ENCODE data around the gene FCGBP. TPM values are rescaled to one million over a fixed set of nuclear protein-coding genes. Genes with fewer than 3 reads are reported as not detected.

FCGBP gene
- polyA plus RNA-seq, 2 of the 4 experiments (the other 2 are of a cell fraction) = 0.74 to 1.4 TPM

GRCh38 chr19:39937094-39937720 is 2.8 kb upstream of the FCGBP start:
- Histone ChIP-seq H3K4me1 (peaks cover 50% of the 10 kb centered on the region), H3K27ac (peak overlapping the region; percentile 59 to 76), H3K4me2 (peak overlapping the region; percentile 32), H3K4me3 (no peak overlapping the region), H3K9me3 (peaks cover 23% of the 10 kb centered on the region)
- TF ChIP-seq TP53 (CRISPR knock-in tag; IDR thresholded peaks at IDR 0.05) = no peak
- TF ChIP-seq HOXB5 (CRISPR knock-in tag; IDR thresholded peaks at IDR 0.05) = no peak
- 0 out of 2 replicates have a peak, but pooled peaks have one; percentile 13 for TF ChIP-seq ESRRA (IDR thresholded peaks at IDR 0.05; ENCODE audit: borderline replicate concordance, low read length)
- 79% methylated on average over 5 of the region's 5 CpGs for WGBS (ENCODE audit: missing lambda C conversion rate)
- DNase-seq (ENCODE audit: low read depth in 1 of 2, low spot score in 1 of 2) (no peak), FAIRE-seq (peak; percentile 7), ATAC-seq (peak in 1 of 2 experiments; percentile 13; a peak in 1 of 6 replicates)
- POLR2A ChIA-PET = interaction anchor here (0.6 kb wide), 1 partner anchor 328 kb away, joined by 5 read pairs; no protein-coding TSS in a partner anchor
- CTCF ChIA-PET = interaction anchor here (0.9 to 2.5 kb wide), 7 partner anchors 9 to 202 kb away, joined by 3 to 11 read pairs (median 4); partner anchors contain the start of gene PSMC4

- FAIRE-seq = no peak
- Histone ChIP-seq H3K4me3 (no peak overlapping the region), H3K4me2 (peak overlapping the region; percentile 58), H3K4me1 (peaks cover 44% of the 10 kb centered on the region), H3K27ac (peak overlapping the region; percentile 59 to 76), H3K9me3 (peaks cover 21% of the 10 kb centered on the region)
- DNase-seq (ENCODE audit: low read depth in 1 of 2, low spot score in 1 of 2) = no peak
- no peak for ATAC-seq
- ChIA-PET POLR2A (interaction anchor here (1.2 kb wide), 1 partner anchor 34 kb away, joined by 5 read pairs; the partner anchor contains the start of gene PSMC4), CTCF (interaction anchor here (0.7 to 2.6 kb wide), 8 partner anchors 10 to 203 kb away, joined by 3 to 22 read pairs (median 6); partner anchors contain the start of gene PSMC4)
- no peak for TF ChIP-seq MAX (IDR thresholded peaks at IDR 0.05)
- TF ChIP-seq CEBPB (IDR thresholded peaks at IDR 0.05) = no peak
- no peak for TF ChIP-seq HOXB13 (CRISPR knock-in tag; IDR thresholded peaks at IDR 0.05; ENCODE audit: low read depth)
- no peak for TF ChIP-seq SREBF2 (IDR thresholded peaks at IDR 0.05)
- TF ChIP-seq ZFP36 (IDR thresholded peaks at IDR 0.05; ENCODE audit: borderline replicate concordance, partially characterized antibody) = no peak
- TF ChIP-seq KDM1A (IDR thresholded peaks at IDR 0.05; ENCODE audit: low read depth) = no peak
- no peak for TF ChIP-seq ELK1 (IDR thresholded peaks at IDR 0.05; ENCODE audit: low read depth, low read length)
- TF ChIP-seq ZSCAN20 (CRISPR knock-in tag; IDR thresholded peaks at IDR 0.05) = no peak
- WGBS (ENCODE audit: missing lambda C conversion rate) = 75% methylated on average over 6 of the region's 6 CpGs
Observed at GRCh38 chr19:39936622-39937021, 2.2 kb upstream of the FCGBP start.

- WGBS (ENCODE audit: missing lambda C conversion rate) = 6% methylated on average over 3 of the region's 3 CpGs
- peak overlapping the region; percentile 58 for H3K4me2 ChIP-seq
- peaks cover 41% of the 10 kb centered on the region for H3K4me1 ChIP-seq
- ATAC-seq (peak; percentile 61 to 89), FAIRE-seq (no peak), DNase-seq (ENCODE audit: low read depth in 1 of 2, low spot score in 1 of 2) (peak in 1 of 2 experiments; percentile 65)
- ChIA-PET POLR2A (interaction anchor here (1.2 kb wide), 1 partner anchor 35 kb away, joined by 5 read pairs; the partner anchor contains the start of gene PSMC4), CTCF (interaction anchor here (0.7 to 2.6 kb wide), 8 partner anchors 9 to 203 kb away, joined by 3 to 22 read pairs (median 5); partner anchors contain the start of gene PSMC4)
- H3K9me3 ChIP-seq = peaks cover 17% of the 10 kb centered on the region
- peak overlapping the region; percentile 59 to 76 for H3K27ac ChIP-seq
- TF ChIP-seq NFE2L2 (conservative IDR thresholded peaks at IDR 0.05; ENCODE audit: low read length) (no peak), RFX5 (IDR thresholded peaks at IDR 0.05) (no peak), POLR2A (IDR thresholded peaks at IDR 0.05; ENCODE audit: low read length) (0 out of 2 replicates have a peak, but pooled peaks have one; percentile 6), GATA3 (IDR thresholded peaks at IDR 0.05; ENCODE audit: borderline replicate concordance) (peak; percentile 41; the same call in 1 of the 2 replicates), RCOR1 (IDR thresholded peaks at IDR 0.05; ENCODE audit: low read depth, low read length) (no peak), EP300 (IDR thresholded peaks at IDR 0.05) (peak in 1 of 2 experiments; percentile 23; a peak in 1 of 5 replicates)
- no peak overlapping the region for H3K4me3 ChIP-seq
Observed at GRCh38 chr19:39936020-39936419, 1.6 kb upstream of the FCGBP start.

GRCh38 chr19:39935364-39935661 is 879 bp upstream of the FCGBP start:
- ChIA-PET POLR2A (interaction anchor here (1.2 kb wide), 1 partner anchor 35 kb away, joined by 5 read pairs; the partner anchor contains the start of gene PSMC4), CTCF (interaction anchor here (1.0 to 2.6 kb wide), 3 partner anchors 9 to 34 kb away, joined by 6 to 22 read pairs (median 7); partner anchors contain the start of gene PSMC4)

More at GRCh38 chr19:39935364-39935661, 879 bp upstream of the FCGBP start:
- no peak for TF ChIP-seq REST (IDR thresholded peaks at IDR 0.05)
- TF ChIP-seq KDM5A (IDR thresholded peaks at IDR 0.05) = no peak
- TF ChIP-seq CBX2 (IDR thresholded peaks at IDR 0.05; ENCODE audit: borderline replicate concordance, low read depth) = no peak
- TF ChIP-seq EP300 (IDR thresholded peaks at IDR 0.05) = no peak
- WGBS (ENCODE audit: missing lambda C conversion rate) = 90% methylated on average over 5 of the region's 5 CpGs
- FAIRE-seq (no peak), DNase-seq (ENCODE audit: low read depth in 1 of 2, low spot score in 1 of 2) (no peak), ATAC-seq (peak; percentile 36 to 64; a peak in 4 of 6 replicates)
- Histone ChIP-seq H3K4me2 (peak overlapping the region; percentile 58), H3K4me1 (peaks cover 41% of the 10 kb centered on the region), H3K27ac (peak overlapping the region; percentile 59 to 76), H3K4me3 (no peak overlapping the region), H3K9me3 (peaks cover 13% of the 10 kb centered on the region)
